SJSA1 (cell line): ENCODE data around the gene RNF207. TPM values are rescaled to one million over a fixed set of nuclear protein-coding genes. Genes with fewer than 3 reads are reported as not detected.

Source experiments
- DNase-seq, 2 experiments: peaks; one replicate each; pipeline ENCODE4 v3.0.0-alpha.2; 2015 to 2020; ENCODE audit warnings: low spot score in 2 of 2, low read depth in 1 of 2
- H3K27ac ChIP-seq: fragments of 250-450 bp; sonication (Bioruptor Pico); 2 replicates; pipeline ENCODE4 v1.5.1; 2020; ENCODE audit warnings: mild to moderate bottlenecking, moderate library complexity
- H3K27me3 ChIP-seq: fragments of 250-450 bp; sonication (Bioruptor Pico); replicated peaks from 2 replicates; pipeline ENCODE4 v1.5.1; 2020; ENCODE audit warnings: mild to moderate bottlenecking, moderate library complexity
- H3K36me3 ChIP-seq: fragments of 250-450 bp; sonication (Bioruptor Pico); 2 replicates; pipeline ENCODE4 v1.5.1; 2020; ENCODE audit warnings: mild to moderate bottlenecking
- H3K4me1 ChIP-seq: fragments of 250-450 bp; sonication (Bioruptor Pico); replicated peaks from 2 replicates; pipeline ENCODE4 v1.6.1; 2021; ENCODE audit warnings: mild to moderate bottlenecking
- H3K4me3 ChIP-seq: fragments of 250-450 bp; sonication (Bioruptor Pico); 2 replicates; pipeline ENCODE4 v1.5.1; 2020; ENCODE audit warnings: mild to moderate bottlenecking
- H3K9me3 ChIP-seq: fragments of 250-450 bp; sonication (Bioruptor Pico); replicated peaks from 2 replicates; pipeline ENCODE4 v1.5.1; 2020; ENCODE audit warnings: mild to moderate bottlenecking
- total RNA-seq: library from RNA; depleted of rRNA; stranded (reverse); fragments of >200 nt; shearing (Covaris generic); gene quantifications from 2 replicates; pipeline ENCODE4 v1.2.3, GENCODE V29; 2014

RNF207 gene
- total RNA-seq, 1 experiment from 2014 or later: 27.3 TPM

- H3K36me3 ChIP-seq: peaks cover 5% of the 10 kb centered on the region
- no peak overlapping the region for H3K27ac ChIP-seq
- H3K9me3 ChIP-seq: 0 out of 2 replicates have a peak, but pooled peaks cover under 1% of the 10 kb centered on the region
- H3K4me1 ChIP-seq: peaks cover 11% of the 10 kb centered on the region
- peaks cover 37% of the 10 kb centered on the region for H3K27me3 ChIP-seq
- no peak for DNase-seq
- no peak overlapping the region for H3K4me3 ChIP-seq
Measured at GRCh38 chr1:6239950-6240768, 34.2 kb downstream of the RNF207 start.

GRCh38 chr1:6241107-6241886 is 35.4 kb downstream of the RNF207 start:
- H3K27me3 ChIP-seq: peaks cover 46% of the 10 kb centered on the region
- H3K9me3 ChIP-seq: no peaks in the 10 kb centered on the region
- H3K27ac ChIP-seq: no peak overlapping the region
- H3K4me3 ChIP-seq: no peak overlapping the region
- peaks cover 10% of the 10 kb centered on the region for H3K4me1 ChIP-seq
- DNase-seq: no peak
- H3K36me3 ChIP-seq: no peaks in the 10 kb centered on the region

- Histone ChIP-seq H3K9me3 (no peaks in the 10 kb centered on the region), H3K27me3 (peaks cover 52% of the 10 kb centered on the region), H3K4me1 (peaks cover 9% of the 10 kb centered on the region; the same call in 1 of the 2 replicates), H3K36me3 (no peaks in the 10 kb centered on the region), H3K4me3 (no peak overlapping the region), H3K27ac (no peak overlapping the region)
- no peak for DNase-seq
Measured at GRCh38 chr1:6241887-6242740, 36.2 kb downstream of the RNF207 start.

- H3K36me3 ChIP-seq: no peaks in the 10 kb centered on the region
- H3K27me3 ChIP-seq: peaks cover 63% of the 10 kb centered on the region
- DNase-seq: no peak
- no peak overlapping the region for H3K27ac ChIP-seq
- peaks cover 9% of the 10 kb centered on the region; the same call in 1 of the 2 replicates for H3K4me1 ChIP-seq
- no peak overlapping the region for H3K4me3 ChIP-seq
- H3K9me3 ChIP-seq: no peaks in the 10 kb centered on the region
Measured at GRCh38 chr1:6243053-6243834, 37.3 kb downstream of the RNF207 start.

GRCh38 chr1:6243993-6244392 is 38.1 kb downstream of the RNF207 start, which contains the start of gene HES3:
HES3 (plus strand) TSS chr1:6244179; CDS start chr1:6244366, 187 bp downstream.
- Histone ChIP-seq H3K27ac (no peak within 1 kb of the TSS), H3K27me3 (peaks cover 71% of the 10 kb centered on the region), H3K4me3 (no peak within 1 kb of the TSS), H3K36me3 (no peaks in the 10 kb centered on the region), H3K9me3 (no peaks in the 10 kb centered on the region), H3K4me1 (peaks cover 9% of the 10 kb centered on the region)
- DNase-seq: no peak

GRCh38 chr1:6244401-6245049 is 38.6 kb downstream of the RNF207 start:
- DNase-seq: no peak
- H3K27me3 ChIP-seq: peaks cover 75% of the 10 kb centered on the region
- no peaks in the 10 kb centered on the region for H3K9me3 ChIP-seq
- no peaks in the 10 kb centered on the region for H3K36me3 ChIP-seq
- peaks cover 14% of the 10 kb centered on the region for H3K4me1 ChIP-seq
- H3K27ac ChIP-seq: no peak overlapping the region
- no peak overlapping the region for H3K4me3 ChIP-seq

- H3K27ac ChIP-seq: no peak overlapping the region
- no peak overlapping the region for H3K4me3 ChIP-seq
- peaks cover 14% of the 10 kb centered on the region for H3K4me1 ChIP-seq
Measured at GRCh38 chr1:6245086-6245868, 39.4 kb downstream of the RNF207 start.

GRCh38 chr1:6245869-6246496 is 40.1 kb downstream of the RNF207 start:
- Histone ChIP-seq H3K9me3 (no peaks in the 10 kb centered on the region), H3K4me1 (peaks cover 14% of the 10 kb centered on the region), H3K27ac (no peak overlapping the region), H3K27me3 (peaks cover 82% of the 10 kb centered on the region), H3K4me3 (no peak overlapping the region), H3K36me3 (no peaks in the 10 kb centered on the region)
- DNase-seq: no peak

More at GRCh38 chr1:6245086-6245868, 39.4 kb downstream of the RNF207 start:
- Histone ChIP-seq H3K9me3 (no peaks in the 10 kb centered on the region), H3K27me3 (peaks cover 81% of the 10 kb centered on the region), H3K36me3 (no peaks in the 10 kb centered on the region)
- DNase-seq: peak; percentile 62 to 82

GRCh38 chr1:6246497-6247467 is 40.9 kb downstream of the RNF207 start:
- H3K27me3 ChIP-seq: peaks cover 77% of the 10 kb centered on the region
- H3K4me3 ChIP-seq: no peak overlapping the region
- no peaks in the 10 kb centered on the region for H3K36me3 ChIP-seq
- no peaks in the 10 kb centered on the region for H3K9me3 ChIP-seq
- H3K4me1 ChIP-seq: peaks cover 14% of the 10 kb centered on the region
- DNase-seq: peak; percentile 63 to 87
- H3K27ac ChIP-seq: no peak overlapping the region

GRCh38 chr1:6247651-6248050 is 41.7 kb downstream of the RNF207 start:
- H3K4me3 ChIP-seq: no peak overlapping the region
- no peaks in the 10 kb centered on the region for H3K36me3 ChIP-seq
- peaks cover 73% of the 10 kb centered on the region for H3K27me3 ChIP-seq

More at GRCh38 chr1:6247651-6248050, 41.7 kb downstream of the RNF207 start:
- DNase-seq: no peak
- Histone ChIP-seq H3K4me1 (peaks cover 10% of the 10 kb centered on the region), H3K9me3 (no peaks in the 10 kb centered on the region), H3K27ac (no peak overlapping the region)
